Measurements from ENCODE around the gene ZNF574.

DNA sequence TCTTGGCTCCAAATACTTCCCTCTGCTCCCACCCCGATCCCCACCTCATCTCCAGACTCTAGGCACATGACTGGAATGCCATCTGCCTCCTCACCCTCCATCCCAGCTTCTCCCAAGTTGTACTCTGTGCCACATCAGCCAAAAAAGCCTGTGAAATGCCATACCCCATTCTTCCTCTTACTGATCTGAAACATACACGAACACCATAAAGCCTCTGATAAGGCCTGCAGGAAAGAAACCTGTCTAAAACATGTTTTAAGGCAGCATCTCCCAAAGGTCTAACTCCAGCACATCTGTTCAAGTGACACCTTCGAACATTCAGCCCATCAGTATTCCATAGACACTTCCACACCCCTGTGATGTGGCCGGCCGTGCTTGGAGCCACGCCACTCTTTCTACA, 11.5 kb upstream of the ZNF574 start:
- TF ChIP-seq EZH2 (IDR thresholded peaks at IDR 0.05) = no peak
- TF ChIP-seq, protein P1, sequence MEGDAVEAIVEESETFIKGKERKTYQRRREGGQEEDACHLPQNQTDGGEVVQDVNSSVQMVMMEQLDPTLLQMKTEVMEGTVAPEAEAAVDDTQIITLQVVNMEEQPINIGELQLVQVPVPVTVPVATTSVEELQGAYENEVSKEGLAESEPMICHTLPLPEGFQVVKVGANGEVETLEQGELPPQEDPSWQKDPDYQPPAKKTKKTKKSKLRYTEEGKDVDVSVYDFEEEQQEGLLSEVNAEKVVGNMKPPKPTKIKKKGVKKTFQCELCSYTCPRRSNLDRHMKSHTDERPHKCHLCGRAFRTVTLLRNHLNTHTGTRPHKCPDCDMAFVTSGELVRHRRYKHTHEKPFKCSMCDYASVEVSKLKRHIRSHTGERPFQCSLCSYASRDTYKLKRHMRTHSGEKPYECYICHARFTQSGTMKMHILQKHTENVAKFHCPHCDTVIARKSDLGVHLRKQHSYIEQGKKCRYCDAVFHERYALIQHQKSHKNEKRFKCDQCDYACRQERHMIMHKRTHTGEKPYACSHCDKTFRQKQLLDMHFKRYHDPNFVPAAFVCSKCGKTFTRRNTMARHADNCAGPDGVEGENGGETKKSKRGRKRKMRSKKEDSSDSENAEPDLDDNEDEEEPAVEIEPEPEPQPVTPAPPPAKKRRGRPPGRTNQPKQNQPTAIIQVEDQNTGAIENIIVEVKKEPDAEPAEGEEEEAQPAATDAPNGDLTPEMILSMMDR (IDR thresholded peaks at IDR 0.05 in 2 of 3, conservative IDR thresholded peaks at IDR 0.05 in 1 of 3; ENCODE audit: borderline replicate concordance in 1 of 3, insufficient read depth in 1 of 3, low read depth in 2 of 3, low read length in 2 of 3) = no peak

Data from HCT116 (cell line).